Stimulated activated naive CD8-positive, alpha-beta T cell treated with anti-CD3 and anti-CD28 coated beads, Interleukin-15, Interleukin-2, amounts not matched to agents 100 ng/mL and 50 ng/mL, for 24 hours (primary cell): ENCODE data around the gene SCN1B.
"Not testable (repeated sequence)": the region's sequence is repeated elsewhere in the genome, so short reads cannot be mapped to it uniquely, and the experiment has no call there.

Experiments
- H3K27ac Mint-ChIP-seq: one replicate; pipeline ENCODE4 v1.8.0; 2021; ENCODE audit warnings: mild to moderate bottlenecking, mixed read lengths
- H3K27me3 Mint-ChIP-seq: one replicate; pipeline ENCODE4 v1.8.0; 2021; ENCODE audit warnings: mixed read lengths
- H3K36me3 Mint-ChIP-seq: one replicate; pipeline ENCODE4 v1.8.0; 2021; ENCODE audit warnings: low read depth, mixed read lengths
- H3K4me1 Mint-ChIP-seq: one replicate; pipeline ENCODE4 v1.8.0; 2021; ENCODE audit warnings: low read depth, mixed read lengths
- H3K4me3 Mint-ChIP-seq: one replicate; pipeline ENCODE4 v1.8.0; 2021; ENCODE audit warnings: mild to moderate bottlenecking, mixed read lengths
- H3K9me3 Mint-ChIP-seq: one replicate; pipeline ENCODE4 v1.8.0; 2021; ENCODE audit warnings: mixed read lengths

The SCN1B gene

DNA sequence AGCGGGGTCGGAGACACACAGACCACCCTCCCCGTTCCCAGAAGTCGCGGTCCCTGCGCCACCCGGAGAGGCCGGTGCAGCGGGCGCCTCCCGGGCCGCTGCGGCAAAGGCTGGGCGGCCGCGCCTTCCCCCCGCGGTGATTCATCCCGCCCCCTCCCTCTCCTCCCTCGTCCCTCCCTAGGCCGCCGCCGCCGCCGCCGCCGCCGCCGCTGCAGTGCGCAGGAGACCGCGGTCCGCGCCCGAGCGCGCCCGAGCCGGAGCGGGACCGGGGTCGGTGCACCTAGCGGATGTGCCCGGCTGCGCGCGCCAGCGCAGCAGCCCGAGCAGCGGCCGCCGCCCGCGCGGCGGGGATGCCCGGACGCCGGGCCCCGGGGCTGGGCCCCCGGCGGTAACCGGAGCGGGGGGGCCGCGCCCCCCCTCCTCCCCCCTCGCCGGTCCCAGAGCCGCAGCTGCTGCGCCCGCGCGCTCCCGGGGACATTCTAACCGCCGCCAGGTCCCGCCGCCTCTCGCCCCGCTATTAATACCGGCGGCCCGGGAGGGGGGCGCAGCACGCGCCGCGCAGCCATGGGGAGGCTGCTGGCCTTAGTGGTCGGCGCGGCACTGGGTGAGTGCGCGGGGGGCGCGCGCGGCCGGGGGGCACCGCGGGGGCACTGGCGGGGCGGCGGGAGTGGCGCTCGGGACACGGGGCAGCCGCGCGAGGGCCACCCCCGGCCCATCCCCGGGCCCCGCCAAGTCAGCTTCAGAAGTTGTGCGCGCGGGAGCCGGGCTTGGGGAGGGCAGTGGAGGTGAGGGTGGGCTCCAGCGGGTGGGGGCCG is at the start of gene SCN1B:
Gene SCN1B (plus strand): TSS at position 214 of the 815 bp plus-strand sequence. CDS start 351 bp downstream, at position 565.
- Mint-ChIP-seq H3K27ac (peak within 1 kb of the TSS; percentile 28), H3K36me3 (peaks cover 29% of the 10 kb centered on the region), H3K4me1 (peaks cover 9% of the 10 kb centered on the region), H3K27me3 (peaks cover 16% of the 10 kb centered on the region), H3K4me3 (peak within 1 kb of the TSS; percentile 64), H3K9me3 (no peaks in the 10 kb centered on the region)

DNA sequence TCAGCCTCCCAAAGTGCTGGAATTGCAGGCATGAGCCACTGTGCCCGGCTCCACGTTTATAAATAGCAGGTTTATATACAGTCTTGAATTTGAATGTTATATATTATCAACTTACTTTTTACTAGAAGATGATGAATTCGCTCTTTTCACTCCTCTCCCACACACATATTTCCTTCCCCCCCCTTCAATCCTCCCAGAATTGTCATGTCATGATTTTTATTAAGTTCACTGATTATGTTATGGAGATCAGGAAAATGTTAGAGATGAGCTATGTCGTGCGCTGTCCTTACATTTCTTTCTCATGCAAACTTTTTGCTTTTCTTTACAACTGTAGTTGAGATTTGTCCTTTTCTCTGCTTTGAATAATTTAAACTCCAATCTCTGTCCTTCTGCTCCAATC is 48.0 kb upstream of the SCN1B start:
- H3K9me3 Mint-ChIP-seq, result no peaks in the 10 kb centered on the region
- no peak overlapping the region for H3K27ac Mint-ChIP-seq
- H3K36me3 Mint-ChIP-seq, result peaks cover 4% of the 10 kb centered on the region
- H3K27me3 Mint-ChIP-seq, result no peaks in the 10 kb centered on the region
- H3K4me1 Mint-ChIP-seq, result peaks cover 24% of the 10 kb centered on the region
- no peak overlapping the region for H3K4me3 Mint-ChIP-seq

DNA sequence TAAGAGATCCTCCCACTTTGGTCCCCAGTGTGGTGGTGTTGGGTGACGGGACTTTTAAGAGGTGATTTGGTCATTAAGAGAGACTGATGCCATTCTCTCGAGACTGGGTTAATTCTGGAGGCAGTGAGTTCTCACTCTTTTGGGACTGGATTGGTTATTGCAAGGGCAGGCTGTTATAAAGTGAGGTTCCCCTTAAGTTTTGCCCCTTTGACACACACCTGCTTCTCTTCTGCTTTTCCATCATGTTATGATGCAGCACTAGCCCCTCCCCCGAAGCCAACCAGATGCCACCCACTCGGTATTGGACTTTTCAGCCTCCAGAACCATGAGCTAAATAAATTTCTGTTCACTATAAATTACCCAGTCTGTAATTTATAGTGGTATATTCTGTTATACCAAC is 46.5 kb upstream of the SCN1B start:
- Mint-ChIP-seq H3K4me1 (peaks cover 36% of the 10 kb centered on the region), H3K27ac (no peak overlapping the region), H3K4me3 (no peak overlapping the region), H3K36me3 (peaks cover 4% of the 10 kb centered on the region), H3K9me3 (no peaks in the 10 kb centered on the region), H3K27me3 (no peaks in the 10 kb centered on the region)

DNA sequence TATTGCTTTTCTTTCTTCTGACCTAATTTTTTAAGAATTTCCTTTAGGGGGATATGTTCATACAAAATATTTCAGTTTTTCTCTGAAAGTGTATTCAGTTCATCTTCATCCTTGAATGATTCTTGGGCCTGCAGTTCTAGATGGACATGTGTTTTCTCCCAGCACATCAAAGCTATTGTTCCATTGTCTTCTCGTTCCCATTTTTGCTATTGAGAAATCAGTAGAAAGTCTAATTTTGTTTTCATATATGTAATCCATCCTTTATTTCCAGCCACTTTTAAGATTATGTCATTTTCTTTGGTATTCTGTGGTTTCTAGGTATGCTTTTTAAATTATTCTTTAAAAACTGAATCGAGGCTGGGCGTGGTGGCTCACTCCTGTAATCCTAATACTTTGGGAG is 46.0 kb upstream of the SCN1B start:
- Mint-ChIP-seq H3K9me3 (no peaks in the 10 kb centered on the region), H3K27ac (no peak overlapping the region), H3K36me3 (peaks cover 4% of the 10 kb centered on the region), H3K4me1 (peaks cover 41% of the 10 kb centered on the region), H3K4me3 (no peak overlapping the region), H3K27me3 (no peaks in the 10 kb centered on the region)

DNA sequence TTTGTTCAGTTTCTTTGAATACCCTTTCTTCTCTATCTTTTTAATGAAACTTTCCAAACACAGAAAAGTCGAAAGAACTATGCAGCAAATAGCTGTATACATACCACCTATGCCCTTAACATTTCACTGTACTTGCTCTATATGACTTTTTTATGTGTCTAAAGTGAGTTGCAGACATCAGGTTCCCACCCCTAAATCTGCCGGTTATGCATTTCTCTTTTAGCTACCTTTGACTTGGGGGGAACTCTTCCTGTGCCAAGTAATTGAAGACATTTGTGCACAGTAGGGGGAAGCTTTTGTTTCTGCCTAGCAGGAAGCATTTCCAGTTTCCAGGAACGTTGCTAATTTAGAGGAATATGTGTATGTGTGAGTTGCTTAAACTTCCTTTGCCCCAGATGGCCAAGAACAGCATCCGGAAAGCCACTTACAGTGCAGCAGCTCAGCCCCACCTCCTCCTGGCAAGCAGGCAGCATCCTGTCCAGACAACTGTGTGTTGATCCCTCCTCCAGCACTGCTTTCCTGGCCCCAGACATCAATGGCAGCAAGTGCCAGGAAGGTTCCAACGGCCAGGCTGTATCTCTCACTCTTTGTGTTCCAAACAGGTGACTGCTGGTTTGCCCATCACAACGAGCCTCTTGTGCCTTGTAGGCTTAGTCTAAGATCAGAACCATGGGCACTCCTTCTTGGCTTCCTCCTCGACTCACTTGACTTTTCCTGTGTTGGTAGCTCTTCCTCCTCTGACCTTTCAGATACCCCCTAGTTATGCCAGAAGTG is 44.8 kb upstream of the SCN1B start:
- peaks cover 4% of the 10 kb centered on the region for H3K36me3 Mint-ChIP-seq
- H3K4me3 Mint-ChIP-seq, result peak overlapping the region; percentile 40
- H3K27ac Mint-ChIP-seq, result peak overlapping the region; percentile 77
- H3K4me1 Mint-ChIP-seq, result peaks cover 53% of the 10 kb centered on the region
- H3K27me3 Mint-ChIP-seq, result no peaks in the 10 kb centered on the region
- peaks cover 2% of the 10 kb centered on the region for H3K9me3 Mint-ChIP-seq

DNA sequence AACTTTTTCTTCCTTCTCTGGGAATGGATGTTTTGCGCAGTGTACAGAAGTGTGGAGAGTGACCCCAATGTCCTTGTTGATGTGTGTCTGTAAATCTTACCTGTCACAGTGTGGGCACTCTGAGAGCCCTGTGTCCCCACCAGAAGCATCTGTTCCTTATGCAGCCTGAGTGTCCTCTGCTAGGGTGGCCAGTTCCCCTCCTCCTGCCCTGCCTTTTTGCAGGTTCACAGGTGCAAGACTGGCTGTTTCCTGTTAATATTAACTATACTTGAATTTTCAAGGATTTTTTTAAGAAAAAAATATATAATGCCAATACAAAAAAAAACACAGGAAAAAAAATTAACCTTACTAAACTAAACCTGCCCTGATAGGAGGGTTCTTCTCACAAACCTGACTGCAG is 42.2 kb upstream of the SCN1B start:
- peaks cover 4% of the 10 kb centered on the region for H3K36me3 Mint-ChIP-seq
- H3K27ac Mint-ChIP-seq, result peak overlapping the region; percentile 88
- peaks cover 4% of the 10 kb centered on the region for H3K9me3 Mint-ChIP-seq
- no peaks in the 10 kb centered on the region for H3K27me3 Mint-ChIP-seq
- H3K4me3 Mint-ChIP-seq, result no peak overlapping the region
- H3K4me1 Mint-ChIP-seq, result peaks cover 71% of the 10 kb centered on the region

DNA sequence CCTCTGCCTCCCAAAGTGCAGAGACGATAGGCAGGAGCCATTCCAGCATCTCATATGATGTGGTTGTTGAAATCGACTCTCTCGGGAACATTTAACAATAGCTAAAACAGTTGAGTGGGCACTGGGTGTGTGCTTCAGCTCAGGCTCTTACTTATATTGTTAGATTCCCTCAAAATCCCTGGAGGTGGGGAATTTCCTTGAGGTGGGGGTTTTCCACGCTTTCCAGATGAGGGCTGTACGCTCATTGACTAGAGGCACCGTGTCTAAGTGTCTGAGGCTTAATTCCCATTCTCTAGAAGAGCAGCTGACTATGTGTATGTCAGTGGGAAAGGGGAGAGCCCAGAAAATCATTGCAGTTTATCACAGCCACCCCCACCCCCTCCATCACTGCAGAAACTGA is 41.0 kb upstream of the SCN1B start:
- Mint-ChIP-seq H3K9me3 (peaks cover 4% of the 10 kb centered on the region), H3K36me3 (peaks cover 4% of the 10 kb centered on the region), H3K4me1 (peaks cover 70% of the 10 kb centered on the region), H3K27me3 (no peaks in the 10 kb centered on the region), H3K27ac (peak overlapping the region; percentile 88), H3K4me3 (no peak overlapping the region)

DNA sequence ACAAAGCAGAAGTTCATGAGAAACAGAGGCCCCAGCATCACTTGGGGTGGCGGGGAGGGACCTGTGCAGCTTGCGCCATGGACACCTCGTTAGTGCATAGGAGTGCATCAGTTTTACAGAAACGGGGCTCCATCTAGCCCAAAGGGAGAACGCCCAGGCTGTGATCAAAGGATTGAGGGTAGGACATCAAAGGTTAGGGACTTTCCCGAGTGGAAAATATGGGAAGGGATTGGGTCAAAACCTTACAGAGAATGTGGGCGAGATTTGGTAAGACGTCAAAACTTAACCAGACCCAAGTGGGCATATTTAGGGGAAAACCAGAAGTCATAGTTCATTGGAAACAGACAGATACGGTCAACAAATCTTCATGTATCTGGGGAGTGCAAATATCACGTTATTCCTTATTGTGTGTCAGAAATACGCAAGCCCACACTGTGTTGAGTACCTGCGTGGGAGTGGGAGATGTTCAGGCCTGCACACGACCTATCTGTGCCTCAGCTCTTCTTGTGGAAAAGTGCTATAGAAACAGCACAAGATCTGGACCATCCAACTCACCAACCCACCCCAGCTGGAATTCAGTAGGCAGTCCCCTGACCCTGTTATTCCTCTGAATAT is 39.6 kb upstream of the SCN1B start:
- peak overlapping the region; percentile 59 for H3K4me3 Mint-ChIP-seq
- H3K27ac Mint-ChIP-seq, result peak overlapping the region; percentile 96
- peaks cover 4% of the 10 kb centered on the region for H3K9me3 Mint-ChIP-seq
- H3K4me1 Mint-ChIP-seq, result peaks cover 66% of the 10 kb centered on the region
- no peaks in the 10 kb centered on the region for H3K36me3 Mint-ChIP-seq
- no peaks in the 10 kb centered on the region for H3K27me3 Mint-ChIP-seq

DNA sequence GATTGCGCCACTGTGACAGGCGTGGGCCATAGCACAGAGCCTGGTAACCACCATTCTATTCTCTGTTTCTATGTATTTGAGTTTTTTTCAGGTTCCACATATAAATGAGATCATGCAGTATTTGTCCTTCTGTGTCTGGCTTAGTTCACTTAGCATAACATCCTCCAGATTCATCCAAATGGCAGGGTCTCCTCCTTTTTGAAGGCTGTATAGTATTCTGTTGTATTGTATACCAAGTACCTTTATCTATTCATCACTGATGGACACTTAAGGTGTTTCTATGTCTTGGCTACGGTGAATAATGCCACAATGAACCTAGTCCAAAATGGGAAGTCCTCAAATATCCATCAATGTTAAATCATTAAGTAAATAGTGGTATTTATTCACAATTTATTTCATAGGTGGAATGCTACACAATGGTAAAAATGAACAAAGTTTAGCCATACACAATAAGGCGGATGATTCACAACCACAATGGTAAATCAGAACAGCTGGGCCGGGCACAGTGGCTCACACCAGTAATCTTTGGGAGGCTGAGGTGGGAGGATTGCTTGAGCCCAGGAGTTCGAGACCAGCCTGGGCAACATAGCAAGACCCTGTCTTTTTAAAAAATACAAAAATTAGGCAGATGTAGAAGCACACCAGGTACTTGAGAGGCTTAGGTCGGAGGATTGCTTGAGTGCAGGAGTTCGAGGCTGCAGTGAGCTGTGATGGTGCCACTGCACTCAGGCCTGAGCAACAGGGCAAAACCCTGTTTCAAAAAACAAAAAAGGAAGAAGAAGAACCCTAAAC is 38.5 kb upstream of the SCN1B start:
- no peaks in the 10 kb centered on the region for H3K36me3 Mint-ChIP-seq
- H3K4me3 Mint-ChIP-seq, result no peak overlapping the region
- peaks cover 4% of the 10 kb centered on the region for H3K9me3 Mint-ChIP-seq
- peak overlapping the region; percentile 96 for H3K27ac Mint-ChIP-seq
- H3K27me3 Mint-ChIP-seq, result no peaks in the 10 kb centered on the region
- H3K4me1 Mint-ChIP-seq, result peaks cover 72% of the 10 kb centered on the region

DNA sequence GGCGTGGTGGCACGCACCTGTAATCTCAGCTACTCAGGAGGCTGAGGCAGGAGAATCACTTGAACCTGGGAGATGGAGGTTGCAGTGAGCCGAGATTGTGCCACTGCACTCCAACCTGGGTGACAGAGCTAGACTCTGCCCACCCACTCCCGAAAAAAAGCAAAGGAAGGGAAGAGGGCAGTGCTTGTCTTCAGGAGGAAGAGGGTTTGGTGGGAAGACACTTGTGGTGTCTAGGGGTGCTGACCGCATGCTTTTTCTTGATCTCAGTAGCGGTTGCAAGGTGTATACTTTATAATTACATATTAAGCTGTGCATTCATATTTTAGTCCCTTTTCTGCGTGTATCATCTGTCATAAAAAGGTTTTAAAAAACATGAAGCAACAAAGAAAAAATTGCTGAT is 37.7 kb upstream of the SCN1B start:
- H3K27ac Mint-ChIP-seq, H3K27me3 Mint-ChIP-seq, H3K9me3 Mint-ChIP-seq, H3K4me3 Mint-ChIP-seq, H3K36me3 Mint-ChIP-seq: not testable (repeated sequence)
- peaks cover 76% of the 10 kb centered on the region for H3K4me1 Mint-ChIP-seq

DNA sequence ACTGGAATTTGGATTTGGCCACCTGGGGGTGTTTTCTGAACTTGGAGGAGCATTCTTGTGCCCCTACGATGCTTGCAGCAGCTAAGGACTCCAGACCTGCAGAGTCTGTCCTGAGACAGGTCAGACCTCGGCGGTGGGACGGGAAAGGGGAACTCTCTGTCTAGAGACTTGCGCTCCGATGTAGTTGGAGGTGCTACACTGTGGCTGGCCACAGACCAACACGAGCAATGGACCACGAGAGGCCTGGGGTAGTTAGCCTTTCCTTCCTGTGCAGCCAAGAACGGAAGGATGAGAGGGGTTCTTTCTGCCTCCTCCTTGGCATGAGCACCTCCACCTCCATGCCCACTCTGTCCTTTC is 36.0 kb upstream of the SCN1B start:
- Mint-ChIP-seq H3K4me3 (no peak overlapping the region), H3K4me1 (peaks cover 74% of the 10 kb centered on the region), H3K27me3 (no peaks in the 10 kb centered on the region), H3K36me3 (no peaks in the 10 kb centered on the region), H3K27ac (no peak overlapping the region), H3K9me3 (peaks cover 4% of the 10 kb centered on the region)

DNA sequence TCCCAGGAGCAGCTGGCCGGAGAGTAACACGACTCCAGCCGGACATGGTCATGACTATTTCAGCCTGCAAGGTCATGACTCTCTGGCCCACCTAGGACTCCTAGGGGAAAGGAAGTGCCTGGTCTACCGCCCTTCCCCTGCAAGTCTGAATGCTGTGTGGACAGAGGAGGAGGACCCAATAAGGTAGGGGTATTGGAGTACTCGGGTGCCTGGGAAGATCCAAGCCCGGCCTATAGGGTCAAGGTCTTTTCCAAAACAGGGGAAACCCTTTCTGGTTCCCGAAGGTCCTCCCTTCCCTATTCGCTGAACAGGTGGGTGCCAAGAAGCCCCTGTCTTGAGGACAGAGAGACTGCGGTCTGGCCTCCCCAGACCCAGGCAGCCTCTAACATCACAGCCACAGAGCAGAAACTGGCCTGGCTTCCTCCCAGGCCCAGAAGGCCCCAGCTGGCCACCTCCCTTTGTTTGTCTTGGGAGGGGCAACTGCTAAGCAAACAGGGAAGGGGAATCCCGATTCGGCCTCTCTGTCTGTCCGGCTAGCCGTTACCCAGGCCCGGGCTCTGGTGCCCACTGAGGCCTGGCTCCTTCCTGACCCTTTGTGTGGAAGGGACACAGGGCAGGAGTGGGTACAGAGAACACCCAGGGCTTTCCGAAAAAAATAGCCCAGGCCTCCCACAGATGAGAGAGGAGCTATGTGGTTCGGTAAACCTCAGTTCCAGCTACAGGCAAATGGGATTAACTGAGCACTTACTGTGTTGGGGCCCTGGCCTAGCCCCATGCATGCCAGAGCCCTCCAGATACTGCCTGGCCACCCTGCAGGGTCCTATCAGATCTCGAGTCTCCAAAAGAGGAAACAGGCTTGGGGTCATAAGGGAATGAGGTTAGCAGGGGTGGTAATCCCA is 35.4 kb upstream of the SCN1B start:
- Mint-ChIP-seq H3K9me3 (peaks cover 4% of the 10 kb centered on the region), H3K4me3 (no peak overlapping the region), H3K27ac (no peak overlapping the region), H3K27me3 (no peaks in the 10 kb centered on the region), H3K36me3 (no peaks in the 10 kb centered on the region), H3K4me1 (peaks cover 71% of the 10 kb centered on the region)

DNA sequence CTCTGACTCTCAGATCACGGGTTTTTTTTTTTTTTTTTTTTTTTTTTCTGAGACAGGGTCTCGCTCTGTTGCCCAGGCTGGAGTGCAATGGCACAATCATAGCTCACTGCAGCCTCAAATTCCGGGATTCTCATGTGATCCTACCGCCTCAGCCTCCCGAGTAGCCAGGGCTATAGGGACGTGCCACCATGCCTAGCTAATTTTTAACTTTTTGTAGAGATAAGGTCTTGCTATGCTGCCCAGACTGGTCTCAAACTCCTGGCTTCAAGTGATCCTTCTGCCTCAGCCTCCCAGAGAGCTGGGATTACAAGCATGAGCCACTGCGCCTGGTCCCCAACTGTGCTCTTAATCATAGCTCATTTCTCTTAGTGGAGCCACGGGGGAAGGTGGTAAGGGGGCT is 34.7 kb upstream of the SCN1B start:
- Mint-ChIP-seq H3K27me3 (no peaks in the 10 kb centered on the region), H3K27ac (peak overlapping the region; percentile 52), H3K4me3 (no peak overlapping the region), H3K36me3 (no peaks in the 10 kb centered on the region), H3K4me1 (peaks cover 64% of the 10 kb centered on the region), H3K9me3 (peaks cover 2% of the 10 kb centered on the region)
